ENCODE data around the gene FBP1.
"Not testable (repeated sequence)": the region's sequence is repeated elsewhere in the genome, so short reads cannot be mapped to it uniquely, and the experiment has no call there.

Gene FBP1

GRCh38 chr9:94611638-94612068, 27.7 kb downstream of the FBP1 start:
- no peak for DNase-seq

GRCh38 chr9:94610181-94610606, 29.1 kb downstream of the FBP1 start:
- no peak for DNase-seq

- DNase-seq = no peak
Measured at GRCh38 chr9:94607423-94607691, 32.0 kb downstream of the FBP1 start.

- no peak for DNase-seq
Measured at GRCh38 chr9:94606646-94607422, 32.5 kb downstream of the FBP1 start.

- peak; percentile 32 for DNase-seq
Measured at GRCh38 chr9:94603259-94604160, 35.8 kb downstream of the FBP1 start.

- no peak for DNase-seq
Measured at GRCh38 chr9:94602666-94603065, 36.7 kb downstream of the FBP1 start.

- DNase-seq = no peak
Measured at GRCh38 chr9:94600715-94601114, 38.6 kb downstream of the FBP1 start.

GRCh38 chr9:94600258-94600657, 39.1 kb downstream of the FBP1 start:
- no peak for DNase-seq

- no peak for DNase-seq
Measured at GRCh38 chr9:94599102-94599501, 40.2 kb downstream of the FBP1 start.

- no peak for DNase-seq
Measured at GRCh38 chr9:94593459-94594345, 45.6 kb downstream of the FBP1 start, which contains the start of gene FBP2. FBP2 (minus strand) TSS chr9:94593824; CDS start chr9:94593726, 98 bp downstream.

GRCh38 chr9:94592683-94593082, 46.6 kb downstream of the FBP1 start:
- DNase-seq = not testable (repeated sequence)

- DNase-seq = no peak
Measured at GRCh38 chr9:94591876-94592275, 47.4 kb downstream of the FBP1 start.

GRCh38 chr9:94591046-94591545, 48.2 kb downstream of the FBP1 start:
- DNase-seq = not testable (repeated sequence)

GRCh38 chr9:94588681-94589080, 50.6 kb downstream of the FBP1 start:
- DNase-seq = no peak

- no peak for DNase-seq
Measured at GRCh38 chr9:94586814-94587213, 52.5 kb downstream of the FBP1 start.

GRCh38 chr9:94586316-94586715, 53.0 kb downstream of the FBP1 start:
- no peak for DNase-seq

- no peak for DNase-seq
Measured at GRCh38 chr9:94584555-94584954, 54.8 kb downstream of the FBP1 start.

- DNase-seq = no peak
Measured at GRCh38 chr9:94581728-94582127, 57.6 kb downstream of the FBP1 start.

- DNase-seq = no peak
Measured at GRCh38 chr9:94577571-94577970, 61.7 kb downstream of the FBP1 start.

GRCh38 chr9:94577036-94577435, 62.3 kb downstream of the FBP1 start:
- no peak for DNase-seq

GRCh38 chr9:94576131-94576530, 63.2 kb downstream of the FBP1 start:
- DNase-seq = no peak

GRCh38 chr9:94568972-94569712, 70.2 kb downstream of the FBP1 start:
- DNase-seq = no peak
